GM12892 (cell line): ENCODE measurements around the gene LSS.

Experiments used
- POLR2AphosphoS5 ChIP-seq: IDR thresholded peaks from 2 replicates; pipeline ENCODE4 v1.6.1; 2011; ENCODE audit warnings: low read depth, low read length, control low read depth
- TAF1 ChIP-seq: IDR thresholded peaks from 2 replicates; pipeline ENCODE4 v1.6.1; 2011; ENCODE audit warnings: low read depth, mild to moderate bottlenecking, control low read depth, low read length, borderline replicate concordance

- TF ChIP-seq POLR2AphosphoS5 (no peak), TAF1 (no peak)
Observed at GRCh38 chr21:46244602-46245001, 16.0 kb upstream of the LSS start.
